NCI-H2227 treated with DMSO at 0.1 percent for 48 hours (cell line): ENCODE results near the gene ZNF317.

Experiments
- DNase-seq: peaks from one replicate; lab custom pipeline; 2025; lab: John Stamatoyannopoulos, UW

The ZNF317 gene

DNA sequence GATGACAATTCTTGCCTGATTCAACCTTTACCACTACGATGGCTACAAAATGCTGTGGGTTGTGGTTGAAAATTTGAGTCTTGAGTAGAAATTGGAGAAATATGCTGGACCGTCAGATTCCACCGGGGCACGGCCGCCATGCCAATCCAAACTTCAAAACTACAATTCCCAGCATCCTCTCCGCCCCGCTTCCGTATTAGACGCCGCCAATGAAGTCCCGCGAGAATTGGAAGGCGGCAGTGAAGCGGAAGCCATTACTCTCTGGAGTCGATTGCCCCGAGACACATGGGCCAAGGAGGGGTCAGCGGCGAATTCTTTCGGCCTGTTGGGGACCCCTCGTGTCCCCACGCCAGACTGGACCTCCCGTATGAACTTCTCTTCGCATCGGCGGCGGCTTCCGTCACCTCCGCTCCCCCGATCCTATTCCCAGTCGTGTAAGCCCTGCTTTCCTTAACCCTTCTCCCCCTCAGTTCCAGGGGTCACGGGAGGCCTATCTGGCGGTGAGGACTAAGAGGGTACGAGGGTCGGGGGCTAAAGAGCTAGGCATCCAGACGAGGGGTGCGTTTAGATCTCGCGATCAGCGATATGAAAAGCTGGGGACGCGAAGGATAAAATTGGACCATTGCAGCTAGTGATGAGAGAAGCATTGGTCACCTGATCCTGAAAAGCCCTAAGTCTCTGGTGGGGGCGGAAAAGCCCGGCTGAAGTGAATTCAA, at the start of gene ZNF317:
Gene ZNF317 (plus strand): TSS at position 239 of the 716 bp plus-strand sequence. CDS start 15,620 bp downstream, outside the sequence.
- DNase-seq, result peak; percentile 77

DNA sequence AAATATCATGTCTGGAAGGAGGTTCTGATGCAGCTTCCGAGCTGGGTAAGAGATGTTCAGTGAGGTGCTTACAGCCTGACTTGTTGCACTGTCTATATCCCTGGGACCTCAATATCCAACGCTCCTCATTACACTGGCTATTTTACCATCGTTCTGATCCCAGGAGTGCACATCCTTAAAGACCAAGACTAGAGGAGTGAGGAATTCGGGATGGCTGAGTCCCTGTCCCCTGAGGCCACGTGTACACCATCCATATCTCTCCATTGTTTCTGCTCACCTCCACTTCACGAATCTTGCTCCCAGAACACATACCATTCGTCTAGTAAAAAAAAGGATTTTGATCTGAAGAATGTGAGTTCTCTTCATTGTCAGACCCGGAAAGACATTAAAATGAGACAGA, 32.8 kb upstream of the ZNF317 start, which contains the start of gene OR7G2:
Gene OR7G2 (minus strand): TSS at position 101 of the 400 bp plus-strand sequence. CDS start 4,232 bp downstream, outside the sequence.
- no peak for DNase-seq

DNA sequence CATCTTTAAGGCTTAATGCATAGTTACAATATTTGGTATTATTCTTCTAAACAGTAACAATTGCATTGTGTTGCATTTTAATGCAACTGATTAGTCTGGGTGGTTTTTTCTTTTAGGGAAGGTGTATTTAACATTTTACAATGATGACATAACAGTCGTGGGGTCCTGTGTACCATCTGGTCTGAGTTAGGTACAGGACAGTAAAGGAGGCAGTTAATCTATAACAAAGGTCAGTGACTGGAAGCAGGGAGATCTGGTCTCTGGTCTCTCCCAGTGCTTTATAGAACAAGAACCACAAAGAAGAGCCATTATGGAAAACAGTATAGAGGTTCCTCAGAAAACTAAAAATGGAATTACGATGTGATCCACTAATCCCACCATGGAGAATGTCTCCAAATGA, 30.2 kb upstream of the ZNF317 start:
- no peak for DNase-seq

DNA sequence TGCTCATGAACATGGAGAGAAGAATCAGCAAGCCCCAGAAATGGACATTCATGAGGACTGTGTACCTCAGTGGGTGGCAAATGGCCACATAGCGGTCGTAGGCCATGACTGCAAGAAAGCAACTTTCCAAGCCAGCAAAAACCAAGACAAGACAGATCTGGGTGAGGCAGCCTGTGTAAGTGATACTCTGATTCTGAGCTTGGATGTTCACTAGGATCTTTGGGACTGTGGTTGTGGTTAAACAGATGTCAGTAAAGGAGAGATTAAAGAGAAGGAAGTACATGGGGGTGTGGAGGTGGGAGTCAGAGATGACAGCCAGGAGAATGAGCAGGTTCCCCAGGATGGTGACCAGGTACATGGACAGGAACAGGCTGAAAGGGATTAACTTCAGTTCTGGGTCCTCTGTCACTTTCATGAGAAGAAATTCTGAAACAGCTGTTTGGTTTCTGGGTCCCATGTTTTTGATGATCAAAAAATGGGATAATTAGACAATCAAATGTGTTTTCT, 24.8 kb upstream of the ZNF317 start, which contains the start of gene OR7G1:
Gene OR7G1 (minus strand): TSS at position 457 of the 507 bp plus-strand sequence. CDS start 0 bp downstream, at position 457.
- no peak for DNase-seq

DNA sequence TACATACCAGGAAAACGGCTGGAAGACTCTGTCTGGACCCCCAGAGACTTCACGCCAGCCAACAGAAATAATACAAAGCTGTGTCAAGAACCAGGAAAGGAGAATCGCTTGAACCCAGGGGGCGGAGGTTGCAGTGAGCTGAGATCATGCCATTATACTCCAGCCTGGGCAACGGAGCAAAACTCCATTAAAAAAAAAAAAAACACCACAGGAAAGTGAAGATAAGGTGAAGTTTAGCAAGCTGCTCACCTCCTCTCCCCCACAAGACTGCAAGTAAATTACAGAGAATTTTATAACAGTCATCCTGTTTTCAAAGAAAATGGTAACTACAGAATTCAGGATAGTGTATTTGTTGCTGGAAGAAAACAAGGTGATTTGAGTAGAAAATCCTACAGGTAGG, 23.6 kb upstream of the ZNF317 start:
- DNase-seq, result no peak

DNA sequence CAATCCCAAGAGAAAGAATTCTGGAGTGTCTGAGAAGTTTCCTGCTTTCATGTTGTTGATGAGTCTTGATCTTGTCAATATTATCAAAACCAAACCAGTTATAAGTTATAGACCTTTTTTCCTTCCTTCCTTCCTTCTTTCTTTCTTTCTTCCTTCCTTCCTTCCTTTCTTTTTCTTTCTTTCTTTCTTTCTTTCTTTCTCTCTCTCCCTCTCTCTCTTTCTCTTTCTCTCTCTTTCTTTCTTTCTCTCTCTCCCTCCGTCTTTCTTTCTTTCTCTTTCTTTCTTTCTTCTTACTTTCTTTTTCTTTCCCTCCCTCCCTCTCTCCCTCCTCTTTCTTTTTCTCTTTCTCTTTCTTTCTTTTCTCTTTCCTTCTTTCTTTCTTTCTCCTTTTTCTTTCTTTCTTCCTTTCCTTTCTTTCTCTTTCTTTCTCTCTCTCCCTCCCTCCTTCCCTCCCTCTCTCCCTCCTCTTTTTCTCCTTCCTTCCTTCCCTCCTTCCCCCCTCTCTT, 13.2 kb upstream of the ZNF317 start, which contains the start of gene OR7G3:
Gene OR7G3 (minus strand): TSS at position 51 of the 506 bp plus-strand sequence. CDS start 0 bp downstream, at position 51.
- no peak for DNase-seq

DNA sequence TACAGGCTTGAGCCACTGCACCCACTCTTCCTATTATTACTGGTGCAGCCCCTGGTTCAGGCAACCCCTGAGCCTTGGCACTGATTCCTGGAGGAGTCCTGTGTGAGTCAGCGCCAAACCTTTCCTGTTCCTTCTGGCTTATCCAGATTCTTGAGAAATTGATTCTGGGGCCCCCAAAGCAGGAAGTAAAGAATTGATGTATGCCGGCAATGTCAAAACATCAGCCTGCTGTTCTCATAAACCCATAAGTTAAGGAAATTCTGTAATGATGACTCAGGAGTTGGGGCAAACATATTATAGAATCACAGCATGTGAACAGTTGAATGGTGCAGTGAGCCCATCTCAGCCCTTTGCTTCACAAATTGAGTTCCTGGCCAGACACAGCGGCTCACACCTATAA, 12.0 kb upstream of the ZNF317 start:
- DNase-seq, result no peak

DNA sequence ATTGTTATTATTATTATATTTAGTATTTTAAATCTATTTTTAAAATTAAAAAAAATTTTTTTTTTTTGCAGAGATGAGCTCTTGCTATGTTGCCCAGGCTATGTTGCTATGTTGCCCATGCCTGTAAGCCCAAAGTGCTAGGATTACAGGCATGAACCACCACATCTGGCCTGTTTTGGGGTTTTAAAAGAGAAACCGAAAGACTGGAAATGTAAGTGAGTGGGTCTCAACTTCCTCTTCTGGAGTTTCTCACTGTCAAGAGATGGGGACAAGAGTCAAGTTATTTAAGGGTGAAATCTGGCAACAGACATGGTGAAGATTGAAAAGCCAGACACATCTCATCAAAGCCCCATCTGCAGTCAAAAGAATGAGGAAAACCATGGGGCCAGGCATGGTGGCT, 9.2 kb upstream of the ZNF317 start:
- DNase-seq, result no peak

DNA sequence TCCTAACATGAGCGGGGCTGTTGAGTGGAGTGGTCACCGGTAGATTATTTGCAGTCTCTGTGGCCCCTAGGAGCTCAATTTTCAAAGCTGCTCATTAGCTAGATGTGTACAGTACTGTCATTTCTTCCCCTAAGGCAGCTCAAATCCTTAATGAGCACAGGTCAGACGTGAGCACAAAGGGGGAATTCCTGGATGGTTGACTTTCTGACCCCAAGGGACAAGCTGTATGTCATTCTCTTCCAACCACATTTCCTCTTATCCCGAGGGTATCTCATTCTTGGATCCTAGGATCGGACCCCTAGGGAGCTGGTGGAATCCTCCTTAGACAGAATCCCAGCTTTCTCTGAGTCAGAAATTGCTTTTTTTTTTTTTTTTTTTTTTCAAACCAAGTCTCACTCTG, 7.8 kb upstream of the ZNF317 start:
- no peak for DNase-seq

DNA sequence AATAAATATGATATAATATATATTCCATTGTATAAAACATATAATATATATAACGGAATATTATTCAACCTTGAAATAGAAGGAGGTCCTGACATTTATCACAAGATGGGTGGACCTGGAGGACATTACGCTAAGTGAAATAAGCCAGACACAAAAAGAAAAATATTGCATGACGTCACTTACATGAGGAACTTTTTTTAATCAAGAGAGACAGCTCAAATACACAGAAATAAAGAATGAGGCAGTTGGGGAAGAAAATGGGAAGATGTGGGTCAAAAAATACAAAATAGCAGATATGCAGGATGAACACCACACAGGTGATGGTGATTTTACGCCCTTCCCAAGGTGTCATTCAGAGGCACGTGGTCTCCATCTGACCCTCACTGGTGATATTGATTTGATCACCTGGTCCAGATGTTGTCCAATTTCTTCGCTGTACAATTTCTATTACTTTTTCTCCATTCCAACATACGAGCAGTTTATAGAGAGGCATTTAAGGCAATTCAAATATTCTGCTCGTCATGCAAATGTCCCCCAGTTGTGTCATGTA, 513 bp upstream of the ZNF317 start:
- no peak for DNase-seq

DNA sequence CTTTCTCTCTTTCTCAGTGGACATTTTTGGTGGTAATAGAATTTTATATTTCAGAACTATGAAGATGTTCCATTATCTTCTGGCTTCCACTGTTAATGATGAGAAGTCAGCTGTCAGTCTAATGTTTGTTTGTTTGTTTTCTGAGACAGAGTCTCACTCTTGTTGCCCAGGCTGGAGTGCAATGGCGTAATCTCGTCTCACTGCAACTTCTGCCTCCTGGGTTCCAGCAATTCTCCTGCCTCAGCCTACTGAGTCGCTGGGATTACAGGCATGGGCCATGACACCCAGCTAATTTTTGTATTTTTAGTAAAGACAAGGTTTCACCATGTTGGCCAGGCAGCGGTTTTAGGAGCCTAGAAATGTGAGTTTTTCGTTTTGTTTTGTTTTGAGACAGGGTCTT, 4.7 kb downstream of the ZNF317 start:
- DNase-seq, result no peak

DNA sequence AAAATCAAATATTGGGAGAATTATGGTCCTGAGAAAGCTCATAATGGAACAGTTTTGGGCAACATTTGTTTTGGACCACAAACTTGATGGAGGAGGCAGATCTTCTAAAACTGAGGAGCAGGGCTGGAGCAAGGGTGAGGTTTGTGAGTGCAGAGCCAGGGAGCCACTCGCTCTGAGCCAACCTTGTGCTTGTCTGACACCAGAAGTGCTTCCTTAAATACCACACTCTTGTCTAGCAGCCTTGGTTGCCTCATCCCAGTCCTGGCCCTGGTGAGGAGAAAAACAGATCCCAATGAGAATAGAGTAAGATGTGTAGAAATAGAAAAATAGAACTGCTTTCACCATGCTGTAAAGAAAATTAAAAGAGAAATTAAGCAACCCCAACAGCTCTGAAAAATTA, 6.7 kb downstream of the ZNF317 start:
- no peak for DNase-seq

DNA sequence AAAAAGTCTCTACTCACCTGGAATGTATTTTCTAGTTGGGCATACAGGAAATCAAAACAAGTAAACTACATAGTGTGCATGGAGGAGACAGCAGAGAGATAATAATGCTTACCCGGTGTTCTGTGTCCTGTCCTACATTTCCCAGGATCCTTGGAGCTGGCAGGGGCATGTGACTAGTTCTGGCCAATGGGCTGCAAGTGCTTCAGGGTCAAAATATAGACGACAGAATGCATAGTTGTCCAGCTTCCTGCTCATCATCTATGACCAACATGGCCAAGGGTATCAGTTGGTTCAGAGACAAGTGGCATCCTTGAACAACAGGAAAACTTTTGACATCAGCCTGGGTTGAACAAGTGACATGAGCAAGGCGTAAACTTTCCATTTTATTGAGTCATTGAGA, 8.5 kb downstream of the ZNF317 start:
- DNase-seq, result no peak

DNA sequence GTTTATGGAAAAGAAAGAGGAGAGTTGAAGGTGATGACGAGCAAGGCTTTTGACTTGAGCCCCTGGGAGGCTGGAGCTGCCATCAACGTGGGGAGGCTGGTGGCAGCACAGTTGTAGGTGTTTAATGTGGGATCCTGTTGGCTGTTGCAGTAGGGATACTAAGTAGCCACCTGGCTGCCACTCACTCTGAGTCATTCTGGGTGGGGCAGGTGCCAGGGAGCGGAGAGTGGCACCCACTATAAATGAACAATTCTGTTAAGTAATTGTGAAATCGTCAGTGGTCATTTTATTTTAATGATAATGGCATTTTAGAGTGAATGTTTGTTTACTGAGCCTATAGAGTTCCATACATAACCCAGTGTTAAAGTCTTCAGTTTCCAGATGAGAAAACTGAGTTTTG, 9.8 kb downstream of the ZNF317 start:
- DNase-seq, result no peak

DNA sequence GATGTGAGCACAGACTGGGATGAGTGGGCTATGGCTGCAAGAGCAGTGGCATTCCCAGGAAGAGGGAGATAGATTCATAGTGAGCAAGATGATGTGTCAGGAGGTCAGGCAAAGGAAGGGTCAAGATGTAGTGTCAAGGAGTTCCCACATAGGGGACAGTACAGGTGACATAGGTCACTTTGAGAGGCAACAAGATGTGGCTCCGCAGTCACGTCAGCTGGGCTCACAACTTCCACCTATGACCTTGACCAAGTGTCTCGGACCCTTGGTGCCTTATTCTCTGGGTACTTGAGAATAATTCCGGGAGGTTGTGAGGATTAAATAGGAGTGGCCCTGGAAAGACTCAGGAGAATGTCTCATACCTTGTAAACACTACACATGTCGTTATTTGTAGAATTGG, 10.5 kb downstream of the ZNF317 start:
- no peak for DNase-seq

DNA sequence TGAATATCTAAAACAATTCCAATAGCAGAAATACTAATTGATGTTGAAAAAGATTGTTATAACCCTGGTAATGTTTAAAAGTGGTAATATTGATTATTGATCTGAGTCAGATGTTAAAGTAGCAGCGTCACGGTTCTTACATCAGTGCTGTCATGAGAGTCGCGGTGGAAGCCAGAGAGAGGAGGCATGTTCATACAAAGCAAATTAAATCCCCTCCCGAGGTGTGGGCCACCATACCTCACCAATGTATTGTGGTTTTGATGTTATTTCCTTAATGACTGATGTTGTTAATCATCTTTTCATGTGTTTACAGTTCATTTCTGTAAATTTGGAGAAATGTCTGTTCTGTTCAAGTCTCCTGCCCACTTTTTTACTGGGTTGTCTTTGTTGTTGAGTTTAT, 11.2 kb downstream of the ZNF317 start:
- no peak for DNase-seq

DNA sequence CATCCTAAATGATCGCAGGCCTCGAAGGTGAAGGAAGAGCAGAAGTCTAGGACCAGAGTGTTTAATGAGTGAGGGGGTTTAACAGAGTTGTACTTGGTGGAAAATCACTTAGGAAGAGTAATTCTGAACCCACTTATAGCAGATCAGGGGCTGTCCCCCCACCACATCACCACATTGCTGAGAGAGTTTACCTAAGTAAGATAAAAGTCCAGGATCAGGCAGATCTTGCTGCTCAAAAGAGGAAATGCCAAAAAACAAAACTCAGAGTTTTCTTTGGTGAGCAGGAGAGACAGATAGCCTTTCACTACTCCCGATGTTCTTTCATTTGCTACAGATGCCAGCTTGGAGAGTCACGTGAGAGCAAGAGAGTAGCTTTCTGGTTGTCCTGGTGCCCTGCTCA, 15.4 kb downstream of the ZNF317 start:
- no peak for DNase-seq

DNA sequence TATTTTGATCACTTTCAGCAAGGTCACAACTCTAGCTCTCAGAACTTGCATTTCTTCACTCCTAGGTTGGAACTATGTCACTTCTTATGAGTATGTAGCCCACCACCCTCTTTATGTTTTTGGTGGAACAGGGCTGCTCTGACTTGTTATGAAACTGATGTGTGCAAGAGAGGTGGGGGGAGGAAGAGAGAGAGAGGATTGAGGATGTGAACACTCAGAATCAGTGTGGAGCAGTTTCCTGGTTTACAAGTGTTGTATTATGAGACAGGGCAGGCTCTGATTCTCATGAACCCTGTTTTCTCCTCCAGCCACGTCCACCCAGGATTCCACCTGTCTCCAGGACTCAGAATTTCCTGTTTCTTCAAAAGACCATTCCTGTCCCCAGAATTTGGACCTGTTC, 16.1 kb downstream of the ZNF317 start:
- no peak for DNase-seq

DNA sequence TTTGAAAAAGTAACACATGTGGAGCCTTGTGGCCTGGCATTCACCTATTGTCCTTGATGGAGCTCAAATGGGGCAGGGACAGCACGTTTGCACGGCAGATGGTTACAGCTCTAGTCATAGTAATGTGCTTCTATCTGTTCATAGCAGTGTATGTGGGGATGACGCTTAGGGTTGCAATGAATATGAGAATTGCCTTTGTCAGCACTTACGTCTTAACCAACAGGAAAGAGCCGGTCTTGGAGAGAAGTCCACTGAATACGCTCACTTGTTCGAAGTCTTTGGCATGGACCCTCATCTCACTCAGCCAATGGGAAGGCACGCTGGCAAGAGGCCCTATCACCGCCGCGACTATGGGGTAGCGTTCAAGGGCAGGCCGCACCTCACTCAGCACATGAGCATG, 19.7 kb downstream of the ZNF317 start:
- no peak for DNase-seq

DNA sequence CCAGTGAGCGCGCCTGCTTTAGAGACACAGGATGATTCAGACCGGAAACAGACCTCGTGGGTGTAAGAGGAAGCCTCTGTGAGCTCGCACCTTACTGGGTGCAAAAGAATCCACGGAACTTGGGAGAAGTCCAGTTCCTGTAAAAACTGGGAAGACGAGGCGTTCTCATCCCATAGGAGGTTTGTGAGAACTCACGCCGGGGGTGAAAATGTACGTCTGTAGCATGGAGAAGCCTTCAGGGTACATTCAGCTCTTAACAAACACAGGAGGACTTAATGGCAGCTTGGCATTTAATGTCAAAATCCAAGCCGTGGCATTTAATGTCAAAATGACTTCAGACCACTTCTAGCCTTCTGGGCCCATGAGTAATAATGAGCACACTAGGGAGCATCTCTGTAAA, 21.2 kb downstream of the ZNF317 start:
- no peak for DNase-seq

DNA sequence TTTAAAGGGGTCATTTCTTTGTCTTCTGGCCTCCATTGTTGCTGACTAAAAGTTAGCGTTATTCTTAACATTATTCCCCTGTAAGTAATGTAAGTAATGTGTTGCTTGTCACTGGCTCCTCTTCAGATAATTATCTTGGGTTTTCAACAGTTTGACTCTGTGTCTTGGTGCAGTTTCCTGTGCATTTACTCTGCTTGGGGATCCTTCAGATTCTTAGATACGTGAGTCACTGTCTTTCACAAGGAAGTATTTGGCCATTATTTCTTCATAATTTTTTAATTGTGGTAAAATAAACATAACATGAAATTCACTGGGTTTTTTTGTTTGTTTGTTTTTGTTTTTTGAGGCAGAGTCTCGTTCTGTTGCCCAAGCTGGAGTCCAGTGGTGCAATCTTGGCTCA, 25.1 kb downstream of the ZNF317 start:
- DNase-seq, result no peak

DNA sequence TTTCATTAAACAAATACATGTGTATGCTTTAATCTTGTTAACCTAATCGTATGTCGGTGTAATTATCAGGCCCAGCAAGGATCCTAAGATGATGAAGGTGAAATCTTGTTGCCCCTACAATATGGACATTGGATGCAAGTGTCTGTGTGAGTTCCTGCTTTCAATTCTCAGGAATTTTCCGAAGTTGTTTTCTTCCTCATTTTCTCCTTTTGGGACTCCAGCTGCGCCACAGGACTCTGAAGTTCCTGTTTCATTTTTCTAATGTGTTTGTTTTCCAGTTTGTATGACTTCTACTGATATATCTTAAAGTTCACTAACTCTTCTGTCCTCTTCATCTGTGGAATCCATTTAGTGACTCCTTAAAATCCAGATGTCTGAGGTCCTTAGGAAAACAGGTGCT, 26.6 kb downstream of the ZNF317 start:
- no peak for DNase-seq

DNA sequence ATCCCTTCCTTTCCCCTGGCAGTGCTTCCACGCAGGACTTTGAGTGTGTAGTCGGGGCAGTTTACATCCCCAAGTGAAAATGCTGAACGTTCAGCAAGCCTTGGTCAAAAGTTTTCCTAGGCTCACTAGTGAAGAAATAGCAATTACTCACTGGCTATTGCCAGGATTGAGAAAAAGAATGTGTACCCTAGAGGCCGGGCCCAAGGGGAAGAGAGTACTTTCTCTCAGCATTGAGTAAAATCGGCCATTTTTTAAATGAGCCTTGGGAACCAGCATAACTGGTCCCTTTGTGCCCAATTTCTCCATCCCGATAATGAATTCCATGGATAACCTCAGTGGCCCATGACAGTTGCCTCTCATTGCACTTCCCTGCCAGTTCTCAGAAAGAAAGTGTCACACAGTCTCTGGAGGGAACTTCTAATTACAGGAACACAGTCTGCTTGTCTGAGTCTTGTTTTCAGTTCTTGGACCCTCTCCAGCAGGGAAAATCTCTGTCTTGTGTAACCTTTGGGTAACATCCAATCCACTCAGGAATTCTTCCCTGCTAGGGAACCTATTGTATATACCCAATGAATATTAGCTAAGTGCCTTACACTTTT, 31.3 kb downstream of the ZNF317 start:
- DNase-seq, result no peak
